ENCODE results near the gene FOXL2NB. TPM values are rescaled to one million over a fixed set of nuclear protein-coding genes. Genes with fewer than 3 reads are reported as not detected.

FOXL2NB gene
- total and polyA plus RNA-seq, 2 of the 13 experiments (the other 11 are each of a cell fraction or from before 2014, with no cell fraction given), result not detected

- 10% methylated on average over 3 of the region's 36 CpGs for WGBS (ENCODE audit: low lambda C conversion rate)
- FAIRE-seq, result no peak
- peaks cover 3 to 41% of the 10 kb centered on the region in 2 experiments; a peak in 4 of 5 replicates for H3K27me3 ChIP-seq (ENCODE audit: control insufficient read depth in 1 of 2, insufficient read depth in 2 of 2, low read length in 2 of 2)
- peak overlapping the region in 1 of 3 experiments; percentile 23; a peak in 1 of 6 replicates for H3K4me3 ChIP-seq (replicated peaks in 1 of 3; ENCODE audit: insufficient read depth in 1 of 3, low read depth in 2 of 3, low read length in 3 of 3)
- H3K4me1 ChIP-seq (ENCODE audit: insufficient read depth, low read length), result 0 out of 2 replicates have a peak, but pooled peaks cover 12% of the 10 kb centered on the region
- no peaks in the 10 kb centered on the region for H3K79me2 ChIP-seq (ENCODE audit: insufficient read depth, low read length)
- no peak overlapping the region for H3K9ac ChIP-seq (ENCODE audit: insufficient read depth, low read depth, low read length)
- no peak overlapping the region for H3K27ac ChIP-seq (ENCODE audit: extremely low read length, insufficient read depth, low read length)
- ATAC-seq, result no peak; the same call in 2 of the 3 replicates
- no peaks in the 10 kb centered on the region for H3K9me3 ChIP-seq (ENCODE audit: low read length)
- in situ Hi-C loops (cut with HindIII; ENCODE audit: extremely low pct_ligation_motif_present, low pct_unique_long_range_greater_than_20kb) (no loop called here), intact Hi-C loops (cut with micrococcal nuclease; ENCODE audit: unreplicated experiment) (no loop called here)
- H4K20me1 ChIP-seq (ENCODE audit: insufficient read depth, low read length), result no peaks in the 10 kb centered on the region
- DNase-seq (ENCODE audit: low spot score), result no peak
- peak overlapping the region; percentile 47 for H3K4me2 ChIP-seq (ENCODE audit: low read depth, low read length)
- POLR2A ChIA-PET, result no interaction called here
- BruUV-seq (replicated peaks), result no TSS peak
- TF ChIP-seq, protein P1, sequence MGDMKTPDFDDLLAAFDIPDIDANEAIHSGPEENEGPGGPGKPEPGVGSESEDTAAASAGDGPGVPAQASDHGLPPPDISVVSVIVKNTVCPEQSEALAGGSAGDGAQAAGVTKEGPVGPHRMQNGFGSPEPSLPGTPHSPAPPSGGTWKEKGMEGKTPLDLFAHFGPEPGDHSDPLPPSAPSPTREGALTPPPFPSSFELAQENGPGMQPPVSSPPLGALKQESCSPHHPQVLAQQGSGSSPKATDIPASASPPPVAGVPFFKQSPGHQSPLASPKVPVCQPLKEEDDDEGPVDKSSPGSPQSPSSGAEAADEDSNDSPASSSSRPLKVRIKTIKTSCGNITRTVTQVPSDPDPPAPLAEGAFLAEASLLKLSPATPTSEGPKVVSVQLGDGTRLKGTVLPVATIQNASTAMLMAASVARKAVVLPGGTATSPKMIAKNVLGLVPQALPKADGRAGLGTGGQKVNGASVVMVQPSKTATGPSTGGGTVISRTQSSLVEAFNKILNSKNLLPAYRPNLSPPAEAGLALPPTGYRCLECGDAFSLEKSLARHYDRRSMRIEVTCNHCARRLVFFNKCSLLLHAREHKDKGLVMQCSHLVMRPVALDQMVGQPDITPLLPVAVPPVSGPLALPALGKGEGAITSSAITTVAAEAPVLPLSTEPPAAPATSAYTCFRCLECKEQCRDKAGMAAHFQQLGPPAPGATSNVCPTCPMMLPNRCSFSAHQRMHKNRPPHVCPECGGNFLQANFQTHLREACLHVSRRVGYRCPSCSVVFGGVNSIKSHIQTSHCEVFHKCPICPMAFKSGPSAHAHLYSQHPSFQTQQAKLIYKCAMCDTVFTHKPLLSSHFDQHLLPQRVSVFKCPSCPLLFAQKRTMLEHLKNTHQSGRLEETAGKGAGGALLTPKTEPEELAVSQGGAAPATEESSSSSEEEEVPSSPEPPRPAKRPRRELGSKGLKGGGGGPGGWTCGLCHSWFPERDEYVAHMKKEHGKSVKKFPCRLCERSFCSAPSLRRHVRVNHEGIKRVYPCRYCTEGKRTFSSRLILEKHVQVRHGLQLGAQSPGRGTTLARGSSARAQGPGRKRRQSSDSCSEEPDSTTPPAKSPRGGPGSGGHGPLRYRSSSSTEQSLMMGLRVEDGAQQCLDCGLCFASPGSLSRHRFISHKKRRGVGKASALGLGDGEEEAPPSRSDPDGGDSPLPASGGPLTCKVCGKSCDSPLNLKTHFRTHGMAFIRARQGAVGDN (CRISPR knock-in tag; IDR thresholded peaks at IDR 0.05), result peak; percentile 31; the same call in 1 of the 2 replicates
- no peak for TF ChIP-seq RCOR2 (CRISPR knock-in tag; IDR thresholded peaks at IDR 0.05)
- peak; percentile 55; the same call in 1 of the 2 replicates for TF ChIP-seq GABPB1 (CRISPR knock-in tag; IDR thresholded peaks at IDR 0.05)
- no peak overlapping the region for H2AFZ ChIP-seq (ENCODE audit: low read length)
- CTCF ChIA-PET (ENCODE audit: low intra/inter-chr PET ratio, low total read pairs), result no interaction called here
- no peaks in the 10 kb centered on the region for H3K36me3 ChIP-seq (replicated peaks in 1 of 2; ENCODE audit: control insufficient read depth in 1 of 2, insufficient read depth in 2 of 2, low read length in 2 of 2)
These were observed 13.4 kb downstream of the FOXL2NB start for GRCh38 chr3:138960417-138960852.

Measured in HepG2 (cell line).